SH-SY5Y (cell line): ENCODE measurements around the gene PAQR7.

Experiments
- GATA2 ChIP-seq: IDR thresholded peaks from 2 replicates; pipeline ENCODE4 v1.6.1; 2011; ENCODE audit warnings: mild to moderate bottlenecking, low read depth, low read length
- GATA3 ChIP-seq: IDR thresholded peaks from 2 replicates; pipeline ENCODE4 v1.6.1; 2011; ENCODE audit warnings: low read depth, mild to moderate bottlenecking, low read length, moderate library complexity

DNA sequence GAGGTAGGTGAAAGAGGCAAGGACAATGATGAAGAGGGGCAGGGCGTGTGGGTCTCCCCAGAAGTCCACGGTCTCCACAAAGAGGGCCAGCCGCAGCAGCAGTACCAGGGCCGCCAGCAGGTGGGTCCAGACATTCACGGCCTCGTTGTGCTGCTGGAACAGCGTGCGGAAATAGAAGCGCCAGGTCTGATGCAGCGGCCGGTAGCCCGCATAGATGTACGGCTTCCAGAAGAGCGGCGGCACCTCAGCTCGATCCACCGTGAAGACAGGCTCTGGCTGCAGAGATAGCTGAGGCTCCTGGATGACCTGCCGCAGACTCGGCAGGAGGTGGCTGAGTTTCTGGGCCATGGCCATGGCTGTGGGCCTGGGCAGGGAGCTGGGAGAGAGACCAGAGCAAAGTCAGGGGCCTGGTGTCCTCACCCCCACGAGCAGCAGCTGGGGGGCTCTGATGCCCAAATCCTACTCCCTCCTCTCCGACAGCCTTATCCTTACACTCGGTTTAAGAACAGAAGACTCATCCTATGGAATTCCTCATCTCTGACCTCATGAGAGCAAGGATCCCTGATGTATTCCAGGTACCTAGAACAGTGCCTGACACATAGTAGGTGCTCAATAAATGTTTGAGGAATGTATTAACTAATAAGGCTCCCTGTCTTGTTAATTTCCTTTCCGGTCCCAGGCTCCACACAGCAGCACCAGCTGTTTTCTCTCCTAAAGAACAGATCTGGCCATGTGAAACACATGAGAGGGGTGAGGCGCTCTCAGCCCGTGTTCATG, 11.8 kb downstream of the PAQR7 start:
- no peak for TF ChIP-seq GATA2
- no peak for TF ChIP-seq GATA3
